Prostate gland (tissue), 2 donors: ENCODE data around the gene FAM118B.

Source experiments
- POLR2AphosphoS5 ChIP-seq: sonication (generic); formaldehyde crosslinking; IDR thresholded peaks from one replicate; pipeline ENCODE4 v1.6.1; 2017; ENCODE audit warnings: antibody characterized with exemption
- TF ChIP-seq, protein P1 (sequence below), 4 experiments: fragments of 200-600 bp in 2 of 4; fragments of 450-650 bp in 2 of 4; sonication (generic) in 2 of 4; IDR thresholded peaks; 1 replicate in 3 of 4; 2 replicates in 1 of 4; pipeline ENCODE4 v1.5.1; 2016 to 2019; ENCODE audit warnings: antibody characterized with exemption in 4 of 4, mild to moderate bottlenecking in 2 of 4, moderate library complexity in 2 of 4

DNA sequence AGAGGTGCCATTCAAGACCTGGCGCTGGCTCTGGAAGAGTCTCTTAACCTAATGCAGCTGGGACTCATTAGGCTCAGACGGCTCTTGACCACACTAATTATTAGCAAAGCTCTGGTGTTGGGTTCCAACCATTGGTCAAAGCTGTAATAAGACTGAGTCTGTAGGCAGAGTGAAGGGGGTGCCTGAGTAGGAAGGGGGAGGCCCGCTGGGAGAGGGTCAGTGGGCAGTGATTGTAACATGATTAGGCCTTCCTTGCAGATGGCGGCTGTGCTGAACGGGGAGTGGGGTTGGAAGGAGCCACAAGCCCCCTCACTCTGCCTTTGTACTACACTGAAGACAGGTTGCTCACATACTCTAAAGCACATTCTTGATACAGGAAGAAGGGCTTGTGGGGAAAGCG lies 51.9 kb downstream of the FAM118B start:
- TF ChIP-seq POLR2AphosphoS5 = no peak
- TF ChIP-seq, protein P1, sequence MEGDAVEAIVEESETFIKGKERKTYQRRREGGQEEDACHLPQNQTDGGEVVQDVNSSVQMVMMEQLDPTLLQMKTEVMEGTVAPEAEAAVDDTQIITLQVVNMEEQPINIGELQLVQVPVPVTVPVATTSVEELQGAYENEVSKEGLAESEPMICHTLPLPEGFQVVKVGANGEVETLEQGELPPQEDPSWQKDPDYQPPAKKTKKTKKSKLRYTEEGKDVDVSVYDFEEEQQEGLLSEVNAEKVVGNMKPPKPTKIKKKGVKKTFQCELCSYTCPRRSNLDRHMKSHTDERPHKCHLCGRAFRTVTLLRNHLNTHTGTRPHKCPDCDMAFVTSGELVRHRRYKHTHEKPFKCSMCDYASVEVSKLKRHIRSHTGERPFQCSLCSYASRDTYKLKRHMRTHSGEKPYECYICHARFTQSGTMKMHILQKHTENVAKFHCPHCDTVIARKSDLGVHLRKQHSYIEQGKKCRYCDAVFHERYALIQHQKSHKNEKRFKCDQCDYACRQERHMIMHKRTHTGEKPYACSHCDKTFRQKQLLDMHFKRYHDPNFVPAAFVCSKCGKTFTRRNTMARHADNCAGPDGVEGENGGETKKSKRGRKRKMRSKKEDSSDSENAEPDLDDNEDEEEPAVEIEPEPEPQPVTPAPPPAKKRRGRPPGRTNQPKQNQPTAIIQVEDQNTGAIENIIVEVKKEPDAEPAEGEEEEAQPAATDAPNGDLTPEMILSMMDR (IDR thresholded peaks at IDR 0.05) = no peak
